ENCODE results near the gene TP53BP2. TPM values are rescaled to one million over a fixed set of nuclear protein-coding genes. Genes with fewer than 3 reads are reported as not detected.
"Not testable (repeated sequence)": the region's sequence is repeated elsewhere in the genome, so short reads cannot be mapped to it uniquely, and the experiment has no call there.

TP53BP2 gene
- total RNA-seq, 1 donor from 2014 or later, result 162 TPM

GRCh38 chr1:223820515-223820858 is 25.3 kb downstream of the TP53BP2 start:
- peaks cover 5 to 11% of the 10 kb centered on the region in 2 donors for H3K36me3 ChIP-seq
- peak overlapping the region; percentile 62 to 67 for H3K27ac ChIP-seq
- intact Hi-C loops (cut with DNase I), result no loop called here
- H3K9me3 ChIP-seq, result no peaks in the 10 kb centered on the region
- H3K27me3 ChIP-seq, result no peaks in the 10 kb centered on the region
- peak overlapping the region in 1 of 2 donors; percentile 26 for H3K4me3 ChIP-seq
- TF ChIP-seq CTCF (IDR thresholded peaks at IDR 0.05), result no peak
- no peak for DNase-seq (ENCODE audit: low spot score in 2 of 2)
- peaks cover 0 to 34% of the 10 kb centered on the region in 2 donors for H3K4me1 ChIP-seq

DNA sequence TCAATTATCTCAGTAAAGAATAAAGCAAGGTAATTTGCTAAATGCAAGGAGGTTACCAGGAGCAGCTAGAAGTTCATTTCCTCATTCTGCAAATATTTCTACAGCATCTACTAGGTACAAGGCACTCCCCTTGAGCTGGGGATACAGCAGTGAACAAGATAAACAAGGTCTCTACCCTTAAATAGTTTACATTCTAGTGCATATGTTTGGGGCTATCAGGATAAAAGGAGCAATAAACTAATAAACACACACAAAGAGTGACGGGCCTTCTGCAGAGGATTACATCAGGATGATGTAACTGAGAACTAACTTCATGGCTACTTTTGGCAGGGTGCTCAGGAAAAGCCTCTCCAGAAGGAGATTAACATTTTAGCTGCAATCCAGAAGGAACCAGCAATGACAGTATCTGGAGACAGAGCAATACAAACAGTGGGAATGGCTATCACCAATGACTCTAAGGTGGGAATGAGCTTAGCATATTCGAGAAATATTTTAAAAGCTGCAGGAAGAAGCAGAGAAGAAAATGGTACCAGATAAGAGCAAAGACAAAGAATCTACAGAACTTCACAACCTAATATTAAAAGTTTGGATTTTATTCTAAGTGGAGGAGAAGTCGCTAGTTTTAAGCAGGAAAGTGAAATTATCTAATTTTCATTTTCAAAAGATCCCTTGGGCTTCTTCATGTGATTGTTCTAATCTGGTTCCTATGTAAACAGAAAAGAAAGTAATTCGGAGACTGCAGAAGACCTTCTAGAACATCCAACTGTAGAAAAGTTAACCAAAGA is 25.8 kb downstream of the TP53BP2 start:
- peaks cover 0 to 29% of the 10 kb centered on the region in 2 donors for H3K4me1 ChIP-seq
- peaks cover 5 to 11% of the 10 kb centered on the region in 2 donors for H3K36me3 ChIP-seq
- intact Hi-C loops (cut with DNase I), result no loop called here
- peak overlapping the region; percentile 62 to 67 for H3K27ac ChIP-seq
- no peaks in the 10 kb centered on the region for H3K27me3 ChIP-seq
- peak overlapping the region in 1 of 2 donors; percentile 26 for H3K4me3 ChIP-seq
- DNase-seq (ENCODE audit: low spot score in 2 of 2), result no peak
- H3K9me3 ChIP-seq, result no peaks in the 10 kb centered on the region
- TF ChIP-seq CTCF (IDR thresholded peaks at IDR 0.05), result no peak

DNA sequence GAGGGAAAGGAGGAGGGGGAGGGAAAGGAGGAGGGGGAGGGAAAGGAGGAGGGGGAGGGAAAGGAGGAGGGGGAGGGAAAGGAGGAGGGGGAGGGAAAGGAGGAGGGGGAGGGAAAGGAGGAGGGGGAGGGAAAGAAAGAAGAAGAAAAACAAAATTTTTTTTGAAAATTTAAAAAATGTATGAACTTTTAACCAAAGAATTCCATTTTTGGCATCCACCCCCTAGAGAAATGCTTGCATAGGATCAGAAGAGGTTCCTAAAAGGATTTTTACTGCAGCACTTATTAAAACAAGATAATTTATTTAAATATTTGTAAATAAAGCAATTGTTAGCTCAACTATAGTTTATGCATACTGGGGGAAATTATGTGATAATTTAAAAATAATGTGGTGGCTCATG is 28.5 kb downstream of the TP53BP2 start:
- intact Hi-C loops (cut with DNase I); H3K4me3 ChIP-seq; H3K27me3 ChIP-seq; H3K27ac ChIP-seq; H3K9me3 ChIP-seq; DNase-seq (ENCODE audit: low spot score in 2 of 2): not testable (repeated sequence)
- H3K4me1 ChIP-seq, result peaks cover 0 to 29% of the 10 kb centered on the region in 2 donors
- H3K36me3 ChIP-seq, result peaks cover 22 to 32% of the 10 kb centered on the region in 2 donors

GRCh38 chr1:223815865-223816264 is 29.9 kb downstream of the TP53BP2 start:
- no peak for DNase-seq (ENCODE audit: low spot score in 2 of 2)
- H3K9me3 ChIP-seq, result no peaks in the 10 kb centered on the region
- no peak for TF ChIP-seq CTCF (IDR thresholded peaks at IDR 0.05)
- peaks cover 0 to 21% of the 10 kb centered on the region in 2 donors for H3K4me1 ChIP-seq
- H3K27ac ChIP-seq, result no peak overlapping the region
- H3K27me3 ChIP-seq, result no peaks in the 10 kb centered on the region
- H3K4me3 ChIP-seq, result no peak overlapping the region
- intact Hi-C loops (cut with DNase I), result no loop called here
- peaks cover 22 to 36% of the 10 kb centered on the region in 2 donors for H3K36me3 ChIP-seq

DNA sequence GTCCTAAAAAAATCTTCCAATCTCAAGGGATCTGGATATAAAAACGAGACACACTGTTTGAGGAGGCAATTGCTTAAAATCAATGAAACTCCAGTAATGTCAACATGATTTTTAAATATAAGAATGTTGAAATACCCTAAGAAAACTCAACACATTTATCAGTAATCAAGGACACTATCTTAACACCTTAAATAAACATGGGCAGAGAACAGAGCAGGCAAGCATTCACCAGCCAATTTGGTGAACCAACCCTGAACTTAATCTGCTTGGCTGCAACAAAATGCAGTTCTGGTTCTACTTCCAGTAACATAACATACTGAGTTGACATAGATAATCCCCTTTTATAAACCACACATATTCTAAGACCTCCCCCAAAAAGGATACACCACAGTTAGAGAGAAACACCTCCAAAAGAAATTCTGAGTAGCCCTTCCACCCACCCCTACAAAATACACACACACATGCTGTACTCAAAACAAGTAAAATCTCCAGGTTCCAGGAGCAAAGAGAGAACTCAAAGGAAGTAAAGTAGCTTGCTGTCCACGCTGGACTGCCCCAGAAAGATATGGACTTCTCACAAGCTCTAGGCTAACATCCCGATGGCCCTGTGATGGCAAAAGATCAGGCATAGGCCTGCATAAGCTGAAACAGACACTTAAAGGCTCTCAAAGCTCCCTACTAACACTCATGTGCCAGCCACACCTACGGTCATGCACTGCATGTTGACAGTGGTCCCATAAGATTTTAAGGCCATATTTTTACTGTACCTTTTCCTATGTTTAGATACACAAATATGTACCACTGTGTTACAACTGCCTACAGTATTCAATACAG is 30.5 kb downstream of the TP53BP2 start:
- DNase-seq (ENCODE audit: low spot score in 2 of 2), result no peak
- Histone ChIP-seq H3K4me1 (peaks cover 0 to 16% of the 10 kb centered on the region in 2 donors), H3K9me3 (no peaks in the 10 kb centered on the region), H3K27me3 (no peaks in the 10 kb centered on the region), H3K36me3 (peaks cover 19 to 35% of the 10 kb centered on the region in 2 donors), H3K27ac (no peak overlapping the region), H3K4me3 (no peak overlapping the region)
- TF ChIP-seq CTCF (IDR thresholded peaks at IDR 0.05), result no peak
- intact Hi-C loops (cut with DNase I), result no loop called here

- TF ChIP-seq CTCF (IDR thresholded peaks at IDR 0.05), result no peak
- H3K27ac ChIP-seq, result no peak overlapping the region
- H3K4me1 ChIP-seq, result peaks cover 0 to 10% of the 10 kb centered on the region in 2 donors
- H3K36me3 ChIP-seq, result peaks cover 19 to 44% of the 10 kb centered on the region in 2 donors
- no peak overlapping the region for H3K4me3 ChIP-seq
- DNase-seq (ENCODE audit: low spot score in 2 of 2), result no peak
- H3K27me3 ChIP-seq, result no peaks in the 10 kb centered on the region
- no peaks in the 10 kb centered on the region for H3K9me3 ChIP-seq
- intact Hi-C loops (cut with DNase I), result loop anchor here (5.0 kb wide), 1 partner anchor 34 kb away; the partner anchor contains the start of gene TP53BP2
Measured at GRCh38 chr1:223813645-223814044, 32.1 kb downstream of the TP53BP2 start.
